ENCODE measurements around the gene ZSCAN1.

Gene ZSCAN1

DNA sequence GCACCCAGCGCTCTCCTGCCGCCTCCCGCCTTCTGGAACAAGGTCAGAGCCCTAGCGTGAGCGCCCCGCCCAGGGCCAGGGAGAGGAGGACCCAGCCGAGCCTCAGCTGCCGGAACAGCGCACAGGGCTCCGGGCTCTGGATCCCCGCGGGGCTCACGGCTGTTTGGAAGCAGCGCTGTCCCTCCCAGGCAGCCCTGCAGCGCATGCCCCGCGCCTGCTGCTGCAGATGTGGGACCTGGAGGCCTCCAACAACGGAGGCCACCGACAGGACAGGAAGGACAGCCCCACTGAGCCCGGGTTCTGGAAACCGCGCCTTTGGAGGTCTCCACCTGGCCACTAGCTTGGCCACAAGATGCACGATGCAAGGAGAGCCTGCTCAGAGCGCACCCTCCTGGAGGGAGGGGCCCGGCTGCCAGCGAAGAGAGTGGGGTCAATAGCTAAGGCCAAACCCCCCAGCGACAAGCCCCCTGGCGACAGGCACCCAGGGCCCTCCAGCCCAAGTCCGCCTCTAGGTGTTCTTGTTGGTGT lies 51.6 kb downstream of the ZSCAN1 start:
- no peak for DNase-seq

DNA sequence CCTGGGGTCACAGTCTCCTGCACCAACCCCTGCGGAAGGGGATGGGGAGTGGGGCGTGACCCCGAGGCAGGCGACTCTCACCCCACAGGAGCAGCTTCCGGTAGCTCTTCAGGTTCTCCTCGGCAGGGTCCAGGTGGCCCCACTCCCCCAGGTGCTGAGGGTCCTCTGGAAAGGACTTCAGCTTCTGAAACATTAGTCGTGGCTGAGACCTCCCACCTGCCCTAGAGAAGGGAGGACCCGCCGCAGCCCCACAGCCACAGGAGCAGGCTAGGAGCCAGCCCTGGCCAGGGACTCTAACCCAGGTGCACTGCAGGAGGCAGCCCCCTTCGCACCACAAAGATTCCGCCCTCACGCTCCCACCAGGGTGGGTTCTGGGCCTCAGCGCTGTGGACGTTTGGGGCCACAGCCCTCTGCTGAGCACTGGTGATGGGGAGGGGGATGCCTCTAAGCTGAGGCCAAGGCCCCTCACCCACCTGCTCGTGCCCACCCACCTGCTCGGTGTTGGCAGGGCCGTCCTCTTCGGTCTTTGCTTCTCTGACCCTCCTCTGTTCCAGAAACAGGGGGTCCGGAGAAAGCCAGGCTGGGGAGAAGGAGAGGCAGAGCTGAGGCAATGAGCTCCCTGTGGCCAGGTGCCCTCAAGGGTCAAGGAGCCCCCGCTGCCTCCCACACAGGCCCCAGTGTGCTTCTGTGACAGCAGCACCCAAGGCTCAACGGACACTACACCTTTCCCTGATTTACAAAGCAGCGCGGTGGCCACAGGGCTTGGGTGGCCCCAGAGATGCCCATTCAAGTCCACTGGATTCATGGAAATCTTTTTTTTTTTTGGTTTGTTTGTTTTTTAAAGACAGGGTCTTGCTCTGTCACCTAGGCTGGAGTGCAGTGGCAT lies 53.2 kb downstream of the ZSCAN1 start:
- no peak for DNase-seq

DNA sequence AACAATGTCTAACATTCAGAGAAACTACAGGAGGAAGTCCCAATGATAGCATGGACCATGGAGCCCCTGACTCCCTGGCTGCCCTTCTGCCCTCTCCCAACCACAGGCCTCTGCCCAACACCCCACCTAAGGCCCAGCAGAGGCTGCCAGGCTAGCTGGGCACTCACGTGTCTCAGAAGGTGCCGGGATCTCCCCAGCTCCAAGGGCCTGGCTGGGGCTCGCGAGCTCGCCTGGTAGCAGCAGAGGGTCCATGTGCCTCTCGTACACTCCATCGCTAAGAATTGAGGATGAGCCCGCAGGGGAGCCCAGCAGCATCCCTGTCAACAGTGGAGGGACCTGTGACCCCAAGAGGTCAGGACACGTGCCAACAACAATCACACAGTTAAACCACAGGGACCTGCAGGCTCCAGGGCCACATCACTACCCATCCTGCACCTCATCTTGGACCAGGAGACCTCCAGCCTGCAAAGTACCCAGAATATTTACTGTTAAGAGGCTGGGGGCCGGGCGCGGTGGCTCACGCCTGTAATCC lies 54.8 kb downstream of the ZSCAN1 start:
- no peak for DNase-seq

DNA sequence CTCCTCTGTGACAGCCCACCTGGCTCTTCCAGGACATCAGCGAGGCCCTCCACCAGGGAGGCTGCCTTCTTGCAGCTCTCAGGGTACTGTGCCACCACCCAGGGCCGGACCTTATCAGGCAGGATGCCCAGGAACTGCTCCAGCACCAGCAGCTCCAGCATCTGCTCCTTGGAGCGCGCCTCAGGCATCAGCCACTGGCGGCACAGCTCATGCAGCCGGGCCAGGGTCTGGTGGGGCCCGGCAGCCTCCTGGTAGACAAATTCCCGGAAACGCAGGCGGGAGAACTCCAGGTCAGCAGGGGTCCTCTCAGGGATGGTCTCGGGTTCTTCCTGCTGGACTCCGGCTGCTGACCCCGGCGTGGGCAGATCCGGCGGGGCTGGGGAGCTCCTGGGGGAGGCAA lies 56.0 kb downstream of the ZSCAN1 start:
- no peak for DNase-seq

DNA sequence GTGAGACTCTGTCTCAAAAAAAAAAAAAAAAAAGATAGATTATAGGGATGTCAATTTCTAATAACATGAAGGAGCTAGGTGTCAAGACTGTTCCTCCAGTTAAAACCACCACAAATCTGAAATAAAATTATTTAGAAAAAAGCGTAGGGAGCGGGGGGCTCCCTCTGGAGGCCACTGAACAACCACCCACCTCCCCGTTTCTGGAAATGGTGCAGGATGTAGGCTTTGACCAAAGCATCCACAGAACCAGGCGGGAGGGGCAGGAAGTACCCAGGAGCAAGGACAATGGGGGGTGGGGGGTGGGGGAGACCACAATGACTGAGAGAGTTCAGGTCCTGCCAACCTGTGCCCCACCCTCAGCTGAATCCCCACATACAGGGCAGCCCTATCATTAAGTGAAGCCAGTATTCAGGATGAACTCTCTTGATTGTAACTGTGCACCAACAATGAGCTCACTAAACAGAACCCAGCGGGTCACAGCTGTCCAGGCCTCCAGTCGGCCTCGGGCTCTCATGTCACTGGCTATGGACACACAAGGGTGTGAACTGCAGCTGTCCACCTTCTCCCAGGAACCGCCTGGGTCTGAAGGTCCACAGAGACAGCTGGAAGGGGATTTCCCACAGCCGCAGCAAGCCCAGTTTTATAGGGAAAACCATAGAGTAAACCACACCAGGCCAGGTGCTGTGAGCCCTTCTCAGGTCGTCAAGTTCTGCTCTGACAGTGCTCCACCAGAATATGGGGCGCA lies 57.6 kb downstream of the ZSCAN1 start:
- no peak for DNase-seq

DNA sequence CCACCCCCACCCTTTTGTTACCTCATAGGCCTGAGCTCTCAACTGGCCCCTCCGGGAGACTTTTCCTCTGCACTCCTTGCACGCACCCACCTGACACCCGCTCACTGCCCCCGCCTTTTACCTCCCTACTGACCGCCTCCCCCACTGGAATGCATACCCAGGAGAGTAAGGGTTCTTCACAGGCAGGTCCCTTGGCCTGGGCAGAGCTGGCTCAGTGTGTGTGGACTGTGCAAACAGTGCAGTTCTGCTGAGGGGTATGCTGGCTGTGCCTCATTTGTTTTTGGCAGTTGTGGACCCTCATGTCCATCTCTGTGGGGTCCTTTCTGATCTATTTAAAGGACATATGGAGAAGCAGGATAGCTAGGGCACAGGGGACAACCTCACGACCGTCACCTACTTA lies 59.2 kb downstream of the ZSCAN1 start:
- no peak for DNase-seq

DNA sequence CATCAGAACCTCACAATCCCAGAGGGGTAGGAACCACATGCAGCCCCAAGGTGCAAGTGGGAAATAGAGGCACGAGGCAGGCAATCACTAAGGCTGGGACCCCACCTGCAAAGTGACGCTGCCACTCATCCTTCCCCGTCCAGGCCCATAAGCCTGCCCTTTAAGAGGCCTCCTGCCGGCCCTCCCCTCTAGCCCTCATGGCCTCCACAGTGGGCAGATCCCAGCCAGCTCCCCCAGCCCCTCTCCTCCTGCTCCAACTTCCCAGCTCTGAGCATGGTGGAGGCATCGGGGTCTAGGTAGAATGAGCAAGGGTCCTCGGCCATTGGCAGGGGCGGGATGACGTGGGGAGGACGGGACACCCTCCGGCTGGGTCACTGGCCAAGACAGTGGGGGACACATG lies 61.5 kb downstream of the ZSCAN1 start:
- no peak for DNase-seq

DNA sequence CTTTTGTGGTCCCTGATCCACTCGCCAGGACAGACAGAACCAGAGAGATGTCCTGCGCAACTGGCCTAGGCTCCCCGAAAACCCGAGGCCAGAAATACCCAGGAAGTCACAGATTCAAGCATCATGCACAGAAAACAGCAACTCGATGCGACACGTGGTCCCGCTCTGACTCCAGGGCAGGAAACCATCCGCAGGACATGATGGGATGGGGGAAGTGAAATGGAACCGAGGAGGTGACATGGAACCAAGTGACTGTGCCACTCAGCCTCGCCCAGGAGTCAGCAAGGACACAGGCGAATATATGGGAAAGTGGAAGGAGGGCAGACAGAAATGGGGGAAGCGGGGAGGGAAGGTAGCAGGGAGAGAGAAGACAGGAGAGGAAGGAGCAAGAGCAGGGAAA lies 63.1 kb downstream of the ZSCAN1 start:
- no peak for DNase-seq

DNA sequence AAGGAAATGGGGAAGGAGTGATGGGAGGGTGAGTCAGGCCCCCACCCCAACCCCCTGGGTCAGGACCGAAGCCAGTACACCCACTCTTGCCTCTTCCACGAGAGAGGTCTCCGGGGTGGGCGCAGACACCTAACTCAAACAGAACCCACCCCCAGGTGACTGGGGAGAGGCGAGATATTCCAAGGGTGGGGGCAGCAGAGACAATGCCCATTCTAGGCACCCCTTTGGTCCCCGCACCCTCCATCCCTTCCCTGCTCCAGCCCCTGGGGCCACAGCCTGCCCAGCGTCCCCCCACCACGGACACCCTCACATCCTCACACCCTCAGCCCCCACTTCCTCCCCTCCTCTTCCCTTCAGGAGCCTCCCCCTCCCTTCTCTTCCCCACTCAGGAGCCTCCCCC lies 63.5 kb downstream of the ZSCAN1 start:
- no peak for DNase-seq

DNA sequence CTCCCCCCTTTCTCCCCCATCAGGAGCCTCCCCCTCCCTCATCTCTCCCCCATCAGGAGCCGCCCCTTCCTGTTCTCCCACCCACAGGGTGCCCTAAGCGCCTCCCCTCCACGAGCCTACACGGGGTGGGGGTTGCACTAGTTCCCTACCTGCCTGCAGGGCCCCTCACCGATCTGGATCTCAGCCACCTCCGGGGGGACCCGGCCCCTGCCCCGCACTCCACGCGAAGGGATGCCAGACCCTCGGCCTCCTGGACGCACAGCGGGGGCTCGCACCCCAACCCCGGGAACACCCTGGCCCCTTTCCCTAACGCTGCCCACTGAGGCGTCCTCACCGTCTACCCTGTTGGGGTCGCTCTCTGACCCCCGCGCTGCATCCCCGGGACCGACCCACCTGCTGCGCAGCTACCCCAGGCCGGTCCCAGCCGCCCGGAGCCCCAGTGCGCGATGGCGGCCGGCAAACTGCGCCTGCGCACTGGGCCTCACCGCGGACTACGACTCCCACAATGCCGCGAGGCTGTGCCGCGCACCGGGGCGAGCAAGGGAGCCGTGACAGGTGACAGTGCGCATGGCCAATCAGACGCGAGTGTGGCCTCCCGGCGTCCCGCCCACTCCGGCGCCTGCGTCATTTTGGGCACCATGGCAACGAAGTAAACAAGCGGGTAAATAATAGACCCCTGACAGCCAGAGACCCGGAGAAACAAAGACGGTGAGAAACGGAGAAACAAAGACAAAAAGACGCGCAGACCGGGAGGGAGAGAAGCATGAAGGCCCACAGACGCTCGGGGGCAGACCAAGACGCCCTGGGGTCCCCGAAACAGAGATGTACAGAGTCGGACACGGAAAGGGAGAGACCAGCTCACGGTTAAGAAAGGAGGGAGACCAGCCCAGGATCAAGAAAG lies 64.2 kb downstream of the ZSCAN1 start, which contains the start of gene ZSCAN18:
TSS of gene ZSCAN18 (minus strand) at position 451 of the 901 bp plus-strand sequence. CDS start 7,964 bp downstream, outside the sequence.
- DNase-seq = peak; percentile 67

DNA sequence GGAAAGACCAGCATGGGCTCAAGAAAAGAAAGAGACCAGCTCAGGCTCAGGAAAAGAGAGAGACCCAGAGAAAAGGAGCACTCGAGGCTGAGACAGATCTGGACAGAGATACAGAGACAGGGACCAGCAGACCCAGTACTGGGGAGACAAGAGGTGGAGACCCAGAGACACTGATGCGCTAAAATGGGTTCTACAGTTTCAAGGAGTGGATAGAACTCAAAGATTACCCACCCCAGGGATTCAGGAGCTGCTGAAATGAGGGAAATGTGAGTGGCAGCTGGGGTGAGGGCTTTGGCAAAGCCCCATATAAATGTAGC lies 64.8 kb downstream of the ZSCAN1 start:
- DNase-seq = no peak

All from DMS153 (cell line).